ENCODE data around the gene KCNAB1.

Gene KCNAB1

DNA sequence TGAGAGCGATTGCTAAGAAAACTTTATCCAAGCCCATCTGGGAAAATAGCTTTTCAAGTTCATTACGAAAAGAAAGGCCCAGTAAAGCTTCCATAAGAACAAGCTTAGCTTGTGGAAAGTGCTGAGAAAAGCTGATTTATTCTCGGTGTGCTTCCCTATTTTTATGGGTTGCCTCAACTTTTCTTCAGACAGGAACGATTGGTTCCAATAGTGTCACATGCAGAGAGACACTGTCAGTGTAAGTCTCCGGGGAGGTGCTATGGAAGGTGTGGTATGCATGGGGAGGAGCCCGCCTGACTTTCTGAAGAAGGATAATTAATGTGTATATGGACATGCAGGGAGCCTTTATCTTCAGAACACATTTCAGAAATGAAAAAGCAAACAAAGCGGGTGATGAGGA is 257.3 kb downstream of the KCNAB1 start:
- no peak for DNase-seq

DNA sequence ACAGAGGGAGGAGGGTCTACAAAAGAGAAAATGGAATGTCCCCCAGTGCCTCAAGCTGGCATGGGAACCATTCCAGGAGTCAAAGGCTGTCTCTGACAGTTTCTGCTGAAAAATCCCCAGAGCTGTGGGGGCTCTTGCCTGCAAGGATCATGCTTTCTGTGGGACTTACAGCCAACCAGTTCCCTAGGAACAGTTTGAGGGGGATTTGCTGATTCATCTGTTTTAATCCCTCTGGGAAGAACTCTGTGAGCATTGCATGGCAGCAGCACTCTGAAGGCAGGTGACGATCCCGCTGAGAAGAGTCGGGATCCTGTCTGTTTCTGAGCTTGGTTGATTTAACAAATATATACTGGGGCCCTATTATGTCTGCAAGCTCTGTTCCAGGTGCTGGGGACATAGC is 258.5 kb downstream of the KCNAB1 start:
- DNase-seq: no peak

DNA sequence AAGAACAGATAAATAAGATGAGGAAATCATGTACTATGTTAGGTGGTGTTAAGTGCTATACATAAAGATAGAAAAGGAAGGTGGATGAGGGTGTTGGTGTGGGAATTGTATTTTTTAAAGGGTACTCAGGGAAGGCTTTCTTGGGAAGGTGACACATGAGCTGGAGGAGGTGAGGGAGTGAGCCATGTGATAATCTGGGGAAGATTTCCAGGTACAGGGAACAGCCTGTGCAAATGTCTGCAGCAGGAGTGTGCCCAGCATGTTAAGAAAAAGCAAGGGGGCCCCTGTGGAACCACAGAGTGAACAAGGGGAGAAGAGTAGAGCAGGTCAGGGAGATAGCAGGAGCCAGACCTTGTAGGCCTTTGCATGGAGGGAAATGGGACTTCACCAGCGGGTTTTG is 258.9 kb downstream of the KCNAB1 start:
- DNase-seq: no peak

DNA sequence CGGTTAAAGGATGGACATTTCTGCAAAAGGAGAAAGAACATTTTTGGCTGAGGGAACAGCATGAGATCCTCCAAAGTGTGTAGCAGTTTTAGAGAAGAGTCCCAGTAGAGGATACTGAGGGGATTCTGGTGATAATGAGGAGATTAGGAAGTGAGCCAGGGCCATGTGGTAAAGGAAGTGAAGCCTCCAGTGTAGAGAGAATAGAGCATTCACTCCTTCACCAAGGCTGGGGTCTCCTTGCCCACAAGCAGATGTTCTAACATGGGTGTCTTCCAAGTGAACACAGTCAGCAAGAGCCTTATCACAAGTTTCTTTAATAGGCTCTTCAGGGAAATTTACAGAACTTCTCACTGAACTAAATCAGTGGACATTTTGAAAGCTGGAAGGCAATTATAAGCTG is 260.9 kb downstream of the KCNAB1 start:
- no peak for DNase-seq

DNA sequence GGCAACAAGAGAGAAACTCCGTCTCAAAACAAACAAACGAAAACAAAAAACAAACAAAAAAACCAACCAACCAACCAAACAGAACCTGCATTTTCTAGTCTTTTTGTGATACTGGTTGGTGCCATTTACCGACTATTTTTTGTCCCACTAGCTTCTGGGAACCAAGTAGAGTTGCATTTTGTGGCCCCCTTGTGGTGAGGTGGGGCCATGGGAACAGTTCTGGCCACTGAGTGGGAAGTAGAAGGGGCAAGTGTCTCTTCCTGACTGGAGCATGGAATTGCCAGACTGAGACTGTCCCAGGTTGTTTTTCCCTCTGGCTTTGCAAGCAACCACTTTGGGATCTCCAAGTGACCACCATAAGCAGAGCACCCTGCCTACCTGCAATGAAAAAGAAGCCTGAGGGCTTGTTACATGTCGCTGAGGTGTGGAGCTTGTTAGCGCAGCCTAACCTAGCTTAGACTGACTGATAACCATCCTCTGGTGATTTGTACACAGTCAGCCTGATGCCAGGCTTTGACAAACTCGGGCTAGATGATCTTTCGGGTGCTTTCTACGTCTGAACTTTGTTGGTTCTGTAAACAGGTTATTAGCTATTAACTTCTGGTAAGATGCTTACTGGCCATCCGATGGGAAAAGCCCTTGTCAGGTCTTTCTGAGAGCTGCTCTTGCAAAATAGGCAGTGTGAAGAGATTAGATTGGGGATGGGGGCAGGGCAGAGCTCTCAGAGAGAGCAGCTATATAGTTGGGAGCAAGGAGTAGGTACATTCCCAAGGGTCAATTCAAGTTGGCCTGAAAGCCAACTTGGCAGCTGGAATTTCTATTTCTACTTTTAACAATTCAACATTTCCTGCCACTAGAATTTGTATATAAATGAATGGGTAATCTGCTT is 262.3 kb downstream of the KCNAB1 start:
- DNase-seq: peak; percentile 4

DNA sequence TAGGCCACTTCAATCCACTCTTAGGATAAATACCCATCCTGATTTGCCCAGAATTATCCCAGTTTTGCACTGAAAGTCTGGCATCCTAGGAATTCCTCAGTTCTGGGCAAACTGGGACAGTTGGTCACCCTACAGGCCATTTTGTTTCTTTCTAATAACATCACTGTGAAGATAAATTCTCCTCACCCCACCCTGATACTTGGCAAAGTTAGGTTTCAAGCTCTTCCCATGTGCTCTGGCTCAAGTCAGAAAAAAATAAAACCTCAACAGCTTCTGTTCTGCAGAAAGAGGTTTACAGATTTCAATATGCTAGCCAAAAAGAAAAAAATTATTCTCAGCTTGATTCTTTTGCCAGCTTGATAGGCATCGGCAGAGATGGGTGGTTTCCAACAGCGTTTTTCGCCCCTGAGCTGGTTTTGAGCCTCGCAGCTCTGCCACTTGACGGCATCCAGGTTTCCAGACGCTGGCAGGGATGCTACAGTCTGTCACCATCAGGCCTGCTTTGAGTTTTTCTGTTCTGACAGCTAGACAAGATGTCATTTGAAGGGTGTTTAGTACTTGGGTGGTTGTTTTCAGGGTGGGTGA is 263.2 kb downstream of the KCNAB1 start:
- DNase-seq: no peak

DNA sequence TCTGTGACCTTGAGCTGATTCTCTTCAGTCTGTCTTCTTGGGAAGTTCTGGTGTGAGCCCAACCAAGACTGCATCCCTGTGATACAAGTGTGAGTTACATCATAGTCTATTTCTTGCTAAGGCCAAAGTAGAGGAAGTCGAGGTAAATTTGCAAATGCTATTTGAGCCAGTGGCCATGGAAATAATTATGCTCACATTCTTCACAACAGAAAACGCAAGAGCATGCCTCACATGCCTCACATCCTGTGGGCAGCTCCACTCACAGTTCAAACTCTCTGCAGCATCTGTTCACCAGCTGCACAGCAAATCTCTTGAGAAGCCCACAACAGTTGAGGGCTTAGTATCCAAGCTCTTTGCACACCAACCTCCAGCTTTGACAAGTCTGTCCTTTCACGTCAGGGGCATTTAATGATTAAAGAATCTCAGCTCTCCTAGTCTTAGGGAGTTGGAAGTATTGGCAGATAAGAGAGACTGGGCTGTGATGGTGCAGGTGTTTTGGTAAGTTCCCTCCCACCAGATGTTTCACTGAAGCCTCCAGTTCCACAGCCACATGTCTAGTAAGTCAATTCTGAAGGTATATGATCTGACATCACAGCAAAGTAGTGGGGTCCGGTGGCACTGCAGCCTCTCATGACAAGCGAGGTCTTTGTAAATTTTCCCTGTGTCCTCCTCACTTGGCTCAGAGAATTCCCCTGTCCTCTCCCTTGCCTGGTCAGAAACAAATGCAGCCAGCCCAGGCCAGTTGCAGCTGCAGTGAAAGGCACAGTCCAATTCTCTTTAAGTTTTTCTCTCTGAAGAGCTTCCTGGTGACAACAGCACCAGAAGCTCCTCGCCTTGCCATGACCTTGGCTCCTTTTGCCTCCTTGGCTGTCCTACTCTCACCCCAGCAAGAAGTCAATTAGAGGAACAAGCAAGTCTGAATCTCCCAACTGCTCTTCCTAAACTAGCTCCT is 268.4 kb downstream of the KCNAB1 start:
- no peak for DNase-seq

DNA sequence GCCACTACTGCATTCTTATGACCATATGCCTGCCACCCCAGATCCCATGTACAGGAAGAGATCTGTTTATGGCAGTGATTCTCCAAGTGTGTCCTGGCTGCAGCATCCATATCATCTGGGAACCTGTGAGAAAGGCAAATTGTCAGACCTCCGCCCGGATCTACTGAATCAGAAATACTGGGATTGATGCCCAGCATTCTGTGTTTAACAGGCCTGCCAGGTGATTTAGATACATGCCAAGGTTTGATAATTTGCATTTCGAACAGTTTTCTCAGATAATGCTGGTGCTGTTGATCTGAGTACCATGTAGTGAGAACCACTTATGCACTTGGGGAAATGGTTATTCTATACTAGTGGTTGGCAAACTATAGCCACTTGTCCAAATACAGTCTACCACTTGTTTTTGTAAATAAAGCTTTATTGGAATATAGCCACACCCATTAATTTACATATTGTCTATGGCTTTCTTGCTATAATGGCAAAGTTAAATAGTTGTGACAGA is 269.1 kb downstream of the KCNAB1 start:
- no peak for DNase-seq

DNA sequence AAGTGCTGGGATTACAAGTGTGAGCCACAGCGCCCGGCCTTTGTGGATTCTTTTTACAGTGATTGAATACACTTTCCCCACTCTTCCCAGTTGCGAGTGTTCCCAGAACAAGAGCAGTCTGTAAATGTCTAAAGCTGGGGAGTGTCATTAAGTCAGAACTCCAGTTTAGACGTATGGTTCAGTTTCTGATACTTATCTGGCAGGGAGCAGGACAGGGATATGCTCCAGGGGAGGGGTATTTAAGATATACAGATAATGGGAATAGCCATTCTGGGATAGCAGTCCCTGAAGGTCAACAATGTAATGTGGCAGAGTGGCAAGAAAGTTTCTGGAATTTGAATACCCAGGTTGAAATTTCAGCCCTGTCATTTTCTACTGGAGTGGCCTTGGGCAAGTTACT is 270.5 kb downstream of the KCNAB1 start:
- no peak for DNase-seq

DNA sequence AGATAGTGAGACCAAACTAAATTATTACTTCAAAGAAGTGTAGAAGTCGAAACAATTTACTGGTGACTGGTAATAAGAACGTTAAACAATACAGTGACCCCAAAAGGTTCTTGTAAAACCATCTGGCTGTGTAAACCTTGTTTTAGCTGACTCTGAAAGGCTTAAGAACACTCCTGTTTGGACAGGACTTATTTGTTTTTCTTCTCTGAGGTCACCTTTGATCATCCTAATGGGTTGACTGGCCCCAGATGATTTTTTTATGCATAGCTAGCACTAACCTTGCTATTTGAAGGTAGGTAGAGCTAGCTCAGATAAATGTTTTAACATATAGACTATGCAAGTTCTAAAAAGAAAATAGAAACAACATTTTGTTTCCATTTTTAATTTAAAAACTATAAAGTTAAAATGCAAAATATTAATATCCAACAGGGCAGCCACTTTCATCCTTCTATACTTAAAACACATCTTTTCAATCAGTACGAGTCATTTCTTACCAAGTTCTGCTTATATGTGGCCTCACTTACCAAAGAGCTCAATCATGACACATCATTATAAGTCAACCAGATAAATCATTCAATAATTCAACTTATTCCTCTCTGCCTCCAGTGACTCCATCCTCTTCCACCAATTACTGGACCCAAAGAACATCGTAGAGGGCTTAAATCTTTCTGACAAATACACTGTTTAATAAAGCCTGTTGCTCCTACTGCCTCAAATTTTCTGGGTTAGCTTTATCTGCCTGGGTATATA is 275.8 kb downstream of the KCNAB1 start:
- no peak for DNase-seq

DNA sequence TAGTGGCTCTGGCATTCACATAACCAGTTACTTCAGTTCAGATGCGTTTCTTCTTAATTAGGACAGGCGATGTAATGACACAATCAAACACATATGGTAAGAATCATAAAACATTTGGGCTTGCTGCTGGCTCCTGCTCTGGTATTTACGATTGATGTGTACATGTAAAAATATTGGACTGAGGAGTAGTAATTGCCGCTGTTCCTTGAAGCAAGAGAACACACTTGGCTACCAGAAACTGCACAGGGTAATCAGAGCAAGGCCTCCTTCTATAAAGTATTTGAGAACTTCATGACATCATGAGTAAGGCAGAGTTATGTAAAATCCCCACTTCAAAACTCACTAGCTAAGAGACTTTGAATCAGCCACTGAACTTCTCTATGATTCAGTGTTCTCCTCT is 276.5 kb downstream of the KCNAB1 start:
- DNase-seq: no peak

DNA sequence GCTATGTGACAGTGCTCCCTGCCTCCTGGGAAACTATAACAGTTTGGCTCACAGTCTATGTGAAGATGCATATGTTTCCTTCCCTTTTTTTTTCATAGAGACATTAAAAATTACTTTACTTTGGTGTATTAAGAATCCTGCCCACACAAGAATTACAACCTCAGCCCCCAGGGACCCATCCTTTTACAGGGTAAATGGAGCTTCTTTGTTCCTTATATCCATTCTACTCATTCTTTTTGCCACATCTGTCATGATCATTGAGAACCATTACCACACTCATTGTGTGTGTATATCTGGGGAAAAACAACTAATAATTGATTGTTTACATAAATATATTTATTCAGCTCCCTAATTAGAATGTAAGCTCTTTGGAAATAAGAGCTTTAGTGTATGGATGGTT is 277.2 kb downstream of the KCNAB1 start:
- DNase-seq: no peak

DNA sequence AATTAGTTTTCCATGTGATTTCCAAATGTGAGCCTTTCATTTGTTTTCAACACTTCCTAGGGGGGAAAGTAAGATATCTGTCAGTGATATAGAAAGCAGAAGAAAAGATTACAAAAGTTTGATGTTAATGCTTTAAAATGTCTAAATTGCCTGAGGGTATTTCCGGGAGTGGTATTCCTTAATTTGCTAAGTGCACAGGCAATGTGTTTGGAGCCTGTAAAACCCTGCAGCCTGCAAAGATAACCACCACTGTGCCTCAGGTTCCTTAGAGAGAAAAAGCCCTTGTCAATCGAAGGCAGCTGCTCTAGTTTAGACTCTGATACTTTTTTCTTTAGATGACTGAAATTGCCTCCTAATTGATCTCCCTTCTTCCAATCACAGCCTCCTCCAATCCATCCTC is 279.7 kb downstream of the KCNAB1 start:
- no peak for DNase-seq

DNA sequence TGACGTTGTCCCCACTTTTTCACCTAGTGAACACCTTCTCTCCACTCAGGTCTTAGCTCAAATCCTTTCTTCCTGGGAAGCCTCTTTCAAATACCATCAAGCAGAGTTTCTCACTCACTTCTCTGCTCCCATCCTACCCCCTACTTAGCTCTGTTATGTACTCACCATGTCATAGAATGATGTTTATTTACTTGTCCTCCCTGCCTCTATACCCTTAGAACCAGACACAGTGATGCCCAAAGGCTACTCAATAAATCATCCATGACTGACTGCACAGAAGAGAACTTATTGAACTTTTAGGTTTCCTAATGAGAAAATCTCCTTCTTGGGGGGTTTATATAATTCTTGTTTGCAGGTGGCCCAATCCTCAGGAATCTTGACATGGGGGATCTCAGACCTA is 280.4 kb downstream of the KCNAB1 start:
- no peak for DNase-seq

DNA sequence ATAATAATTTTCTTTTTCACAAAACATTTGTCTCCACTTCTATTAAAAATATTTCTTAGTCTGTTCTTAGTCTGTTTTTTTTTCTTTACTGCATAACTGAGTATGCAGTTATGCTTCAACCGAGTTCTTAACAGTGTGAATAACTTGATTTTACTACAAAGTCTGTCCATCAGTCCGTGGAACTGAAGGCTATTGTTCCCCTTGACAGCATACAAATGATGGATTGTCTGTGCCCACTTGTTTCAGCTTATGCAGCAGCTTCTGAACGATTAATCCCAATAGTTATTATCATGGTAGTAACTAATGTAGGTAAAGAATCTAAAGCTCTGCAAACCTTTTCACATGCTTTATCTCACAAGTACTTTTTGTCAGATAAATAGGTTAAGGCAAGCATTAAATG is 283.8 kb downstream of the KCNAB1 start:
- no peak for DNase-seq

DNA sequence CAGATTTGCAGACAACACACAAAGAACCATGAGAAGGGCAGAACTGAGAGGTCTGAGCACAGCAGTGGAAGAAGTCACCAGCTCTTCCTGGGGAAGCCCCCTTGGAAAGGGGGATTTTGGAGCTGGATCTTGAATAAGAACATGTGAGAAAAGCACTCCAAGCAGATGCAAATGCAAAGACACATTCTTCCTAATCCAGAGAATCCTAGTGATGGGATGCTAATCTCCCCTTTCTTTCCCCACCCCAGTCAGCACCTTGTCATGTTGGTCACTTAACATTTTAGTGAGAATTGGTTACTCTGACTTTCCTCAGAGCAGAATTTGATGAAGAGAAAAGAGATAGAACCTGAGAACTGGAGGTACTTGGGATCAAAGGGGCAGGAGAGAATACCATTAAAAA is 286.0 kb downstream of the KCNAB1 start:
- DNase-seq: no peak

DNA sequence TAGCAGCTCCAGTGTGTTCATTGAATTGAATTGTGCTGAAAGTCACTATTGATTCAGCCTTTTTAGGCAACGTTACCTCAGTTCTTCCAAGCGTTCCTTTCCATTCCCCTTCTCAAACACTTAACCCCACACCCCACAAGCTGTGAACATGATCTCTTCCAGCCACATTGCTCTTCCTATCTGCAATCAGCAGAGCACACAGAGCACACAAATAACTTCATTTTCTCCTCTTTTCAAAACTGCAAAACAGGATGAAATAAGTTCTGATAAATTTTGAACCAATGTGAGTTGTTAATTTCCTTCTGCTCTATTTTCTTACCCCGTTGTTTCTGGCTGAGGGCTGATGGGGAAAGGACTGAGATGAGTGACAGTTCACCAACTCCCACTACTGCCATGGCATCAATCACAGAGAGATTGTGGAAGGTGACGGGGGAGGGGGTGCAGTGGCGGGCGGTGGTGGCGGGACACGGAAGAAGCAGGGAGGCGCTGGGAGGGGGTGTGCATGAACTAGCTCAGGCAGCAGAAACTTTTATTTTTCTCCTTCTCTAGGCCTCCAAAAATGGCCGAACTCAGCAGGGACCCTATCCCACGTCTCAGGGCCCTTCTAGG is 287.3 kb downstream of the KCNAB1 start:
- DNase-seq: no peak

DNA sequence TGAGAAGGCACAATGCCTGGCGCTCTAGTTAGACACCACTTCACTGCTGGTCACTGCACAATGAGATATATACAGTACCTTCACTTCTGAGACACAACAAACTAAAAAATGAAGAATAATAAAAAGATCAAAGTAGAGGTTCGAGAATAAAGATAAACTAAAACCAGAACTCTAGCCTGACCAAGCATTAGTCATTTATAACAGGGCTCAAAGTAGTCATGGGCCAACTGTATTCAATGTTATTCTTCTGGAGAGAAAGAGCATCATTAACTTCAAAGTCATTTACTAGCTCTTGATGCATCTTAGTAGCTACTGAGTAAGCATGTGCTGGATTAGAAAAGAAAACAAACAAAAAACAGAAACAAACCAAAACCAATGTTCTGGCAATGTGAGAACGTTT is 289.3 kb downstream of the KCNAB1 start:
- no peak for DNase-seq

DNA sequence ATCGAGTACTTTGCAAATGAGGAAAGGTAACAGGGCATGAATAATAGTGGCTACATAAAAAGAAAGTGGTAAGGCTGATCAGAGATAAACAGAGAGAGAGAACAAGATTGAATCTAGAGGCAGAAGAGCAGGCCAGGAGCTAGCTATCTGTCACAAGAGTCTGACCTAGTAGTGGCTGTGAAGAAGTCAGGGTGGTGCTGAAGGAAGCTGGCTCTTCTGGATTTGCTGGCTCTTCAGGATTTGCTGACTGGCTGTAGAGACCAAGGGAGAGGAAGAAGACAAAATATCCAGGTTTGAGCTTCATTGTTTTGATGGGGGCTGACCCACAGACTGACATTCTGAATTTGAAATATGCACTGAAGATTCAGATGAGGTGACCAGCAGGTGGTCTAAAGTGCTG is 292.2 kb downstream of the KCNAB1 start:
- no peak for DNase-seq

DNA sequence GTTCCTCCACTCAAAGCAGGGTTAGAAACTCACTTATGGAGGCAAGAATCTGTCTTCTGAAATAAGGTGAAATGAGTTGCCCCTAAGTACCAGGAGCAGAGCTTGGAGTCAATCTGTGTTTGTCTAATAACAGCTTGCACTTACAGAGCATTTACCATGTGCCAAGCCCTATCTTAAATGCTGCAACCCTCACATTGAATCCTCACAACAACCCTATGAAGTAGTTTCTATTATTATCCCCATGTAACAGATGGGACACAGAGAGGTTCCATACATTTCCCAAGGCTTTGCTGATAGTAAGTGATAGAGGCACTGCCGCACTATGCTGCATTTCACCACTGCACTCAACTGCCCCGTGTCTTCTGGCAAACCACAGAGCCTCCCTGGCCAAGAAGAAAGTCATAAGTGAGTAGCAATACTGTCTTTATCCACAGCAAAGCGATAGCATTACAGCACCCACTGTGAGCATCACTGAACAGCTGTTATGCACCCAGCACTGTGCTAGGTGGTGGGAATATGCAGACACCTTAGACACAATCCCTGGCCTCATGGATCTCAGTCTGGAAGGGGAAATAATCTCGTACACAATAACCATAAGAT is 293.0 kb downstream of the KCNAB1 start:
- no peak for DNase-seq

DNA sequence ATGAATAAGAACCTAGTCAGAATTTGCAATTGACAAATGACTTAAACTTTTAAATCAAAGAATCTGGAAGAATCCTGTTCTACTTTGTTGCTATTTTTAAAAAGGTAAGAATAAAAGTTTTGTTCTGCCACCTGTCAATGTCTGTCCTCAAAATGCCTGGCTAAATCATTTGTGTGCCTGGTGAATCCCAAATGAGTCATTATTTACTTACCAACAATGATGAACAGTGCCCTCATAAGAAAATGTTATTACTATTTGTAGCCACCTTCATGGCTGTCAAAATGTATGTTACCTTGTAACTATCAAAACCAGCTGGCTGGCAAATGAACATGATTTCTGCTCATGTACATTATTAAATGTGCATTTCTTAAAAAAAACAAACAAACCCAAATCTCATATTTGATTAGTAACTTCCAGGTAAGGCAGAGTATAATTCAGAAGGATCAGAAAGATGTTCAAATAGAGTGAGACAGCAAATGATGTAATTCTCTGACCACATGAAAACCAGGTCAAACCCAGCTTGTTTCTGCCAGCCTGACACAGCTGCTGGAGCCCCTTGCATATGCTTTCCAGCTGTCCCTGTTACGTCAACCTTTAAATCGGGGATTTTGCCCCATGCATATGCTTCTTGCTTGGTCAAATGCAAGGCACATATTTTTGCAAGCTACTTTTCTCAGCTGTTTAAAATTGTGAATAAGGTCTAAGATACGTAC is 296.6 kb downstream of the KCNAB1 start:
- no peak for DNase-seq

Data from CD4-positive, alpha-beta T cell treated with Interleukin-10 for 1 hour (primary cell).